Measurements from ENCODE around the gene WDTC1. TPM values are rescaled to one million over a fixed set of nuclear protein-coding genes. Genes with fewer than 3 reads are reported as not detected.

Gene WDTC1
- total RNA-seq, 4 donors from 2014 or later, result 36.8 to 85.5 (median 60.6) TPM

GRCh38 chr1:27349784-27350662 is 115.6 kb downstream of the WDTC1 start:
- H3K27me3 ChIP-seq, result peaks cover 30 to 38% (median 31%) of the 10 kb centered on the region in 3 donors
- intact Hi-C loops (cut with DNase I; ENCODE audit: low total_unique reads) (no loop called here), in situ Hi-C loops (cut with MboI; ENCODE audit: low sequenced_read_pairs in 4 of 4) (no loop called here)
- no peak for TF ChIP-seq POLR2A (IDR thresholded peaks at IDR 0.05)
- TF ChIP-seq CTCF (IDR thresholded peaks at IDR 0.05 in 4 of 5, conservative IDR thresholded peaks at IDR 0.05 in 1 of 5), result peak in 1 of 5 experiments; percentile 9
- DNase-seq (no peak), ATAC-seq (peak; percentile 59 to 60)
- peaks cover 0 to 12% of the 10 kb centered on the region in 2 donors for H3K36me3 ChIP-seq
- H3K9me3 ChIP-seq, result no peaks in the 10 kb centered on the region
- peak overlapping the region; percentile 41 to 53 (median 44) for H3K4me3 ChIP-seq
- H3K4me1 ChIP-seq, result peaks cover 4 to 22% of the 10 kb centered on the region in 2 donors
- no peak overlapping the region for H3K27ac ChIP-seq

DNA sequence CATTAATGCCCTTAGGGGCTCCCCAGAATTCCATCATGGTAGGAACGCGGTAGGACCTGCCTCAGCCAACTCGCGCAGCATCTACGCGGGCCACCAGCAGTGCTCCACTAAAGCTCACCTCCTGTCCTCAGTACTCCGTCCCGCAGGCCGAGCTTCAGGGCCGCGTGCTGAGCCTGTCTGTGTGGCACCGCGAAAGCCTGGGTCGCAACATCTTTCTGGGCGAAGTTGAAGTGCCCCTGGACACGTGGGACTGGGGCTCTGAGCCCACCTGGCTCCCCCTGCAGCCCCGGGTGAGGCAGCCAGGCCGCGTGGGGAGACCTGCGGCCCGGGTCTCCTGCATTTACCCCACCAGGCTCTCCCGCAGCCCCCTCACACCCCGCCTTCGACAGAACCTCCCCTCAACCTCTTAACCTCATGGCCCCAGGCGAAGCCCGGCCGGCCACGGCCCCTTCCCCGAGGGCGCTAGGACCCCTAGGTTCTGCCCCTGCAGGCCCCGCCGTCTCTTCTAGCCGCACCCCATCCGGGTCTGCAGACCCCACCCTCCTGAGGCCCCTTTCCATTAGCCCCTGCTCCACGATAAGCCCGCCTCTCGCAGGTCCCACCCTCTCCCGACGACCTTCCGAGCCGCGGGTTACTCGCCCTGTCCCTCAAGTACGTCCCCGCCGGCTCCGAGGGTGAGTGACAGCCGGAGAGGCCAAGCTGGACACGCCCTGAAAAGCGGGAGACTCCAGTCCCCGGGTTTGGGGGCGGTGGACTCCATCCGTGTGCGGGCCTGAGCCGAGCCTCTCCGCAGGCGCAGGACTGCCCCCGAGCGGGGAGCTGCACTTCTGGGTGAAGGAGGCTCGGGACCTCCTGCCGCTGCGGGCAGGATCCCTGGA is 116.5 kb downstream of the WDTC1 start:
- Histone ChIP-seq H3K4me1 (peaks cover 4 to 22% of the 10 kb centered on the region in 2 donors), H3K4me3 (peak overlapping the region in 3 of 4 donors; percentile 19 to 53 (median 43)), H3K36me3 (peaks cover 0 to 21% of the 10 kb centered on the region in 2 donors), H3K27me3 (peaks cover 30 to 38% (median 31%) of the 10 kb centered on the region in 3 donors), H3K27ac (no peak overlapping the region), H3K9me3 (no peaks in the 10 kb centered on the region)
- DNase-seq (no peak), ATAC-seq (peak in 1 of 2 donors; percentile 29)
- no peak for TF ChIP-seq POLR2A (IDR thresholded peaks at IDR 0.05)
- no peak for TF ChIP-seq CTCF (IDR thresholded peaks at IDR 0.05 in 4 of 5, conservative IDR thresholded peaks at IDR 0.05 in 1 of 5)
- in situ Hi-C loops (cut with MboI; ENCODE audit: low sequenced_read_pairs in 4 of 4), result no loop called here
- intact Hi-C loops (cut with DNase I; ENCODE audit: low total_unique reads), result no loop called here

GRCh38 chr1:27351541-27352107 is 117.2 kb downstream of the WDTC1 start:
- Histone ChIP-seq H3K4me3 (no peak overlapping the region), H3K36me3 (peaks cover 0 to 28% of the 10 kb centered on the region in 2 donors), H3K9me3 (no peaks in the 10 kb centered on the region), H3K4me1 (peaks cover 4 to 22% of the 10 kb centered on the region in 2 donors), H3K27ac (no peak overlapping the region), H3K27me3 (peaks cover 27 to 38% (median 30%) of the 10 kb centered on the region in 3 donors)
- DNase-seq, result no peak
- TF ChIP-seq CTCF (IDR thresholded peaks at IDR 0.05 in 4 of 5, conservative IDR thresholded peaks at IDR 0.05 in 1 of 5), result no peak
- no peak for TF ChIP-seq POLR2A (IDR thresholded peaks at IDR 0.05)
- intact Hi-C loops (cut with DNase I; ENCODE audit: low total_unique reads) (no loop called here), in situ Hi-C loops (cut with MboI; ENCODE audit: low sequenced_read_pairs in 4 of 4) (no loop called here)
- no peak for ATAC-seq

GRCh38 chr1:27353166-27353565 is 118.7 kb downstream of the WDTC1 start:
- no peak overlapping the region for H3K4me3 ChIP-seq
- peaks cover 0 to 38% of the 10 kb centered on the region in 2 donors for H3K36me3 ChIP-seq
- no peak overlapping the region for H3K27ac ChIP-seq
- in situ Hi-C loops (cut with MboI; ENCODE audit: low sequenced_read_pairs in 4 of 4), result no loop called here
- intact Hi-C loops (cut with DNase I; ENCODE audit: low total_unique reads), result no loop called here
- H3K27me3 ChIP-seq, result peaks cover 24 to 32% (median 30%) of the 10 kb centered on the region in 3 donors
- ATAC-seq (no peak), DNase-seq (no peak)
- no peaks in the 10 kb centered on the region for H3K9me3 ChIP-seq
- H3K4me1 ChIP-seq, result peaks cover 4 to 22% of the 10 kb centered on the region in 2 donors
- no peak for TF ChIP-seq POLR2A (IDR thresholded peaks at IDR 0.05)
- TF ChIP-seq CTCF (IDR thresholded peaks at IDR 0.05 in 4 of 5, conservative IDR thresholded peaks at IDR 0.05 in 1 of 5), result no peak
